ENCODE results near the gene LMF1.

Gene LMF1

GRCh38 chr16:877242-878071, 93.3 kb downstream of the LMF1 start:
- no peak for DNase-seq

- DNase-seq = no peak
These were observed 94.1 kb downstream of the LMF1 start for GRCh38 chr16:876523-877241.

- DNase-seq = no peak
These were observed 94.8 kb downstream of the LMF1 start for GRCh38 chr16:876041-876335.

GRCh38 chr16:875182-876040, 95.4 kb downstream of the LMF1 start:
- no peak for DNase-seq

- DNase-seq = no peak
These were observed 96.2 kb downstream of the LMF1 start for GRCh38 chr16:874366-875181.

- DNase-seq = no peak
These were observed 96.9 kb downstream of the LMF1 start for GRCh38 chr16:873889-874288.

- DNase-seq = no peak
These were observed 97.5 kb downstream of the LMF1 start for GRCh38 chr16:873243-873661.

- no peak for DNase-seq
These were observed 98.1 kb downstream of the LMF1 start for GRCh38 chr16:872436-873242.

- no peak for DNase-seq
These were observed 99.0 kb downstream of the LMF1 start for GRCh38 chr16:871562-872345.

GRCh38 chr16:870856-871561, 99.8 kb downstream of the LMF1 start:
- DNase-seq = no peak

- no peak for DNase-seq
These were observed 100.8 kb downstream of the LMF1 start for GRCh38 chr16:869823-870641.

- DNase-seq = no peak
These were observed 101.7 kb downstream of the LMF1 start for GRCh38 chr16:868846-869822.

GRCh38 chr16:868386-868755, 102.4 kb downstream of the LMF1 start:
- DNase-seq = no peak

GRCh38 chr16:867421-868385, 103.1 kb downstream of the LMF1 start:
- no peak for DNase-seq

- DNase-seq = no peak
These were observed 104.4 kb downstream of the LMF1 start for GRCh38 chr16:866252-866896.

- DNase-seq = no peak
These were observed 105.8 kb downstream of the LMF1 start for GRCh38 chr16:865026-865425.
